BLaER1 (cell line): Measurements from ENCODE around the gene POLR3K.

ENCODE experiments used
- H3K27ac ChIP-seq: shearing (Covaris generic); formaldehyde crosslinking; 2 replicates; pipeline ENCODE4 v1.8.1; 2022
- H3K27me3 ChIP-seq: shearing (Covaris generic); formaldehyde crosslinking; 2 replicates; pipeline ENCODE4 v1.8.1; 2022
- H3K36me3 ChIP-seq: shearing (Covaris generic); formaldehyde crosslinking; 2 replicates; pipeline ENCODE4 v1.8.1; 2022
- H3K4me1 ChIP-seq: shearing (Covaris generic); formaldehyde crosslinking; 2 replicates; pipeline ENCODE4 v1.8.1; 2022
- H3K4me2 ChIP-seq: shearing (Covaris generic); formaldehyde crosslinking; 2 replicates; pipeline ENCODE4 v1.8.1; 2022
- H3K4me3 ChIP-seq: shearing (Covaris generic); formaldehyde crosslinking; 2 replicates; pipeline ENCODE4 v1.8.1; 2022
- H3K9ac ChIP-seq: shearing (Covaris generic); formaldehyde crosslinking; 2 replicates; pipeline ENCODE4 v1.8.1; 2022
- H3K9me3 ChIP-seq: shearing (Covaris generic); formaldehyde crosslinking; 2 replicates; pipeline ENCODE4 v1.8.1; 2022
- H4K20me1 ChIP-seq: shearing (Covaris generic); formaldehyde crosslinking; 2 replicates; pipeline ENCODE4 v1.8.1; 2022
- Cebpa-rat ChIP-seq: shearing (Covaris generic); IDR thresholded peaks from 2 replicates; pipeline ENCODE4 v1.8.1; 2022

The POLR3K gene

GRCh38 chr16:74051-74746, 20.8 kb upstream of the POLR3K start:
- Histone ChIP-seq H3K9ac (no peak overlapping the region), H3K27me3 (peaks cover 50% of the 10 kb centered on the region), H3K9me3 (no peaks in the 10 kb centered on the region), H3K27ac (no peak overlapping the region), H3K4me1 (peaks cover 59% of the 10 kb centered on the region), H3K36me3 (peaks cover 2% of the 10 kb centered on the region), H3K4me2 (no peak overlapping the region), H4K20me1 (peaks cover 10% of the 10 kb centered on the region; the same call in 1 of the 2 replicates), H3K4me3 (no peak overlapping the region)
- TF ChIP-seq Cebpa-rat, result no peak

- peaks cover 50% of the 10 kb centered on the region for H3K27me3 ChIP-seq
- H3K9me3 ChIP-seq, result no peaks in the 10 kb centered on the region
- peaks cover 61% of the 10 kb centered on the region for H3K4me1 ChIP-seq
- H3K4me2 ChIP-seq, result peak within 1 kb of the TSS; percentile 94
- peak within 1 kb of the TSS; percentile 63 for H3K4me3 ChIP-seq
- no peak for TF ChIP-seq Cebpa-rat
- no peaks in the 10 kb centered on the region for H3K36me3 ChIP-seq
- peak within 1 kb of the TSS; percentile 50; the same call in 1 of the 2 replicates for H3K9ac ChIP-seq
- 0 out of 2 replicates have a peak within 1 kb of the TSS, but pooled peaks have one; percentile 9 for H3K27ac ChIP-seq
- H4K20me1 ChIP-seq, result peaks cover 10% of the 10 kb centered on the region; the same call in 1 of the 2 replicates
Measured at GRCh38 chr16:72561-73548, 19.4 kb upstream of the POLR3K start, which contains the start of gene RHBDF1. Gene RHBDF1 (minus strand): TSS chr16:72631. CDS start chr16:65015, 7,616 bp downstream.

GRCh38 chr16:71540-72401, 18.4 kb upstream of the POLR3K start:
- H3K4me1 ChIP-seq, result peaks cover 55% of the 10 kb centered on the region

GRCh38 chr16:71210-71539, 17.8 kb upstream of the POLR3K start:
- H3K4me2 ChIP-seq, result no peak overlapping the region
- no peak overlapping the region for H3K9ac ChIP-seq
- H3K27ac ChIP-seq, result no peak overlapping the region

More at GRCh38 chr16:71540-72401, 18.4 kb upstream of the POLR3K start:
- no peak overlapping the region for H3K27ac ChIP-seq
- H3K4me2 ChIP-seq, result peak overlapping the region; percentile 94
- H3K4me3 ChIP-seq, result peak overlapping the region; percentile 63
- H4K20me1 ChIP-seq, result peaks cover 10% of the 10 kb centered on the region; the same call in 1 of the 2 replicates
- peaks cover 50% of the 10 kb centered on the region for H3K27me3 ChIP-seq
- no peak overlapping the region for H3K9ac ChIP-seq
- H3K36me3 ChIP-seq, result no peaks in the 10 kb centered on the region
- TF ChIP-seq Cebpa-rat, result no peak
- H3K9me3 ChIP-seq, result no peaks in the 10 kb centered on the region

GRCh38 chr16:69181-69580, 15.8 kb upstream of the POLR3K start:
- no peak for TF ChIP-seq Cebpa-rat
- Histone ChIP-seq H3K4me2 (no peak overlapping the region), H3K27me3 (peaks cover 48% of the 10 kb centered on the region), H3K9me3 (no peaks in the 10 kb centered on the region), H3K9ac (no peak overlapping the region), H4K20me1 (peaks cover 10% of the 10 kb centered on the region; the same call in 1 of the 2 replicates), H3K4me1 (peaks cover 42% of the 10 kb centered on the region), H3K4me3 (no peak overlapping the region), H3K27ac (no peak overlapping the region), H3K36me3 (no peaks in the 10 kb centered on the region)

More at GRCh38 chr16:71210-71539, 17.8 kb upstream of the POLR3K start:
- Histone ChIP-seq H3K27me3 (peaks cover 50% of the 10 kb centered on the region), H3K4me3 (no peak overlapping the region), H3K36me3 (no peaks in the 10 kb centered on the region), H4K20me1 (peaks cover 10% of the 10 kb centered on the region; the same call in 1 of the 2 replicates), H3K9me3 (no peaks in the 10 kb centered on the region), H3K4me1 (peaks cover 49% of the 10 kb centered on the region)
- no peak for TF ChIP-seq Cebpa-rat

- no peak overlapping the region for H3K27ac ChIP-seq
- peaks cover 47% of the 10 kb centered on the region for H3K4me1 ChIP-seq
- H3K9me3 ChIP-seq, result no peaks in the 10 kb centered on the region
- no peak overlapping the region for H3K9ac ChIP-seq
- no peaks in the 10 kb centered on the region for H3K36me3 ChIP-seq
- no peak overlapping the region for H3K4me2 ChIP-seq
- H3K4me3 ChIP-seq, result no peak overlapping the region
- peaks cover 10% of the 10 kb centered on the region; the same call in 1 of the 2 replicates for H4K20me1 ChIP-seq
- no peak for TF ChIP-seq Cebpa-rat
- H3K27me3 ChIP-seq, result peaks cover 38% of the 10 kb centered on the region
Measured at GRCh38 chr16:67884-68789, 14.7 kb upstream of the POLR3K start.

GRCh38 chr16:67183-67791, 13.9 kb upstream of the POLR3K start:
- Histone ChIP-seq H3K9me3 (no peaks in the 10 kb centered on the region), H4K20me1 (peaks cover 10% of the 10 kb centered on the region; the same call in 1 of the 2 replicates), H3K4me2 (no peak overlapping the region), H3K36me3 (no peaks in the 10 kb centered on the region), H3K9ac (no peak overlapping the region), H3K4me1 (peaks cover 41% of the 10 kb centered on the region), H3K27ac (no peak overlapping the region), H3K27me3 (peaks cover 29% of the 10 kb centered on the region), H3K4me3 (no peak overlapping the region)
- no peak for TF ChIP-seq Cebpa-rat
